ENCODE data around the gene LCT. TPM values are rescaled to one million over a fixed set of nuclear protein-coding genes. Genes with fewer than 3 reads are reported as not detected.
A peak's percentile ranks its signal among the peaks of the same experiment; 100 is the strongest.

LCT gene
- total and polyA plus RNA-seq, 9 of the 15 experiments (the other 6 are each of a cell fraction or from before 2014, with no cell fraction given): 0.01 to 0.04 (median 0.03) TPM; not detected in 4

- TF ChIP-seq SFPQ (IDR thresholded peaks at IDR 0.05; ENCODE audit: low read depth, low read length) (no peak), WHSC1 (IDR thresholded peaks at IDR 0.05; ENCODE audit: low read length) (no peak), ZNF277 (CRISPR knock-in tag; IDR thresholded peaks at IDR 0.05; ENCODE audit: borderline replicate concordance) (no peak)
Observed at GRCh38 chr2:135839713-135840112, 2.7 kb upstream of the LCT start (continued).

- Histone ChIP-seq H3K4me3 (no peak overlapping the region), H3K9me1 (ENCODE audit: control insufficient read depth, insufficient read depth, low read length) (peaks cover 5% of the 10 kb centered on the region), H3K4me2 (ENCODE audit: insufficient read depth, low read length) (no peak overlapping the region), H3K36me3 (ENCODE audit: control insufficient read depth, insufficient read depth, low read length) (peaks cover 36% of the 10 kb centered on the region), H4K20me1 (replicated peaks; ENCODE audit: control insufficient read depth, insufficient read depth, low read length) (no peaks in the 10 kb centered on the region), H3K27me3 (ENCODE audit: control insufficient read depth in 2 of 2, insufficient read depth in 2 of 2, low read length in 2 of 2) (no peaks in the 10 kb centered on the region), H2AFZ (ENCODE audit: low read depth, low read length) (no peak overlapping the region), H3K27ac (ENCODE audit: extremely low read depth, low read depth, low read length) (no peak overlapping the region), H3K4me1 (replicated peaks in 1 of 2; ENCODE audit: control insufficient read depth in 2 of 2, insufficient read depth in 2 of 2, low read length in 2 of 2) (no peaks in the 10 kb centered on the region), H3K9ac (ENCODE audit: insufficient read depth in 1 of 2, low read depth in 2 of 2, low read length in 2 of 2) (no peak overlapping the region), H3K79me2 (ENCODE audit: control insufficient read depth, insufficient read depth, low read length) (no peaks in the 10 kb centered on the region), H3K9me3 (replicated peaks; ENCODE audit: control insufficient read depth, insufficient read depth, low read depth, low read length) (no peaks in the 10 kb centered on the region)
- ChIA-PET POLR2A (interaction anchor here (0.6 to 0.9 kb wide), 3 partner anchors 14 to 28 kb away, joined by 3 to 7 read pairs (median 4); no protein-coding TSS in a partner anchor), CTCF (ENCODE audit: low intra/inter-chr PET ratio) (no interaction called here)
- intact Hi-C loops (cut with micrococcal nuclease) (no loop called here), in situ Hi-C loops (cut with MboI) (no loop called here)
- DNase-seq (ENCODE audit: extremely low read depth in 1 of 4, low spot score in 3 of 4) (no peak), FAIRE-seq (peak; percentile 29), ATAC-seq (peak; percentile 26; the same call in 1 of the 3 replicates)
- no peak for TF ChIP-seq ZNF431 (CRISPR knock-in tag; IDR thresholded peaks at IDR 0.05)
- TF ChIP-seq BDP1 (IDR thresholded peaks at IDR 0.05; ENCODE audit: insufficient read depth, insufficient read length): no peak
- TF ChIP-seq EZH2 (IDR thresholded peaks at IDR 0.05; ENCODE audit: borderline replicate concordance, low read depth, low read length): no peak
- BruUV-seq (replicated peaks): no TSS peak
- 91% methylated on average over 3 of the region's 3 CpGs for WGBS (ENCODE audit: insufficient coverage, low coverage, missing lambda C conversion rate)
Observed at GRCh38 chr2:135838502-135838901, 1.5 kb upstream of the LCT start.

Measured in K562 (cell line).